H1 (cell line): ENCODE measurements around the gene LRRC2. TPM values are rescaled to one million over a fixed set of nuclear protein-coding genes. Genes with fewer than 3 reads are reported as not detected.

Experiments used
- CHD7 ChIP-seq: fragments of 300-600 bp; sonication (generic); IDR thresholded peaks from 2 replicates; pipeline ENCODE4 v1.7.1; 2012; ENCODE audit warnings: low read length, moderate library complexity, mild to moderate bottlenecking, inconsistent platforms; ENCODE audit not compliant: insufficient replicate concordance
- KDM1A ChIP-seq: fragments of 200-600, 300-600 bp; sonication (generic); IDR thresholded peaks from 2 replicates; pipeline ENCODE4 v1.7.1; 2016; ENCODE audit warnings: mild to moderate bottlenecking, low read length, borderline replicate concordance
- KDM5A ChIP-seq: fragments of 200-600 bp; IDR thresholded peaks from 2 replicates; pipeline ENCODE4 v1.7.1; 2012; ENCODE audit warnings: mild to moderate bottlenecking, low read length, inconsistent platforms, mixed read lengths
- MAFK ChIP-seq: IDR thresholded peaks from 2 replicates; pipeline ENCODE4 v1.6.1; 2012; ENCODE audit warnings: low read depth, mild to moderate bottlenecking, improper control_type of control experiment, low read length
- SIN3A ChIP-seq, 2 experiments: IDR thresholded peaks in 1 of 2; conservative IDR thresholded peaks in 1 of 2; 2 replicates each; pipeline ENCODE4 v1.6.1; 2011 to 2012; ENCODE audit warnings: low read length in 2 of 2, improper control_type of control experiment in 1 of 2, low read depth in 1 of 2, mild to moderate bottlenecking in 1 of 2
- SIRT6 ChIP-seq: IDR thresholded peaks from one replicate; pipeline ENCODE4 v1.7.1; 2012; ENCODE audit warnings: low read length, inconsistent platforms
- TBP ChIP-seq: IDR thresholded peaks from 2 replicates; pipeline ENCODE4 v1.6.1; 2011; ENCODE audit warnings: low read depth, low read length, improper control_type of control experiment
- polyA plus RNA-seq, 7 experiments: library from polyadenylated mRNA; depleted of rRNA in 3 of 7; stranded (reverse) in 5 of 7; unstranded in 2 of 7; fragments of >200 nt in 5 of 7; fragments of 200-250 nt in 2 of 7; gene quantifications; 1 replicate in 5 of 7; 2 replicates in 1 of 7; 4 replicates in 1 of 7; pipeline versions ENCODE4 v1.2.1 to v1.2.3, GENCODE V29; 2011 to 2013; ENCODE audit warnings: missing spikeins in 2 of 7, mixed read lengths in 2 of 7
- total RNA-seq: library from RNA; stranded (reverse); fragmentation: NEBNext Ultra II Directional; extraction: Animal tissue kit (Norgen Biotek cat#: 25700); gene quantifications from 2 replicates; pipeline ENCODE4 v1.2.1, GENCODE V29; 2021

The LRRC2 gene
- total and polyA plus RNA-seq, 2 of the 8 experiments (the other 6 are each of a cell fraction or from before 2014, with no cell fraction given), result 1.4 to 6.4 TPM

GRCh38 chr3:46604127-46604526, 38.0 kb upstream of the LRRC2 start (continued):
- no peak for TF ChIP-seq CHD7
- no peak for TF ChIP-seq TBP
- TF ChIP-seq KDM5A, result no peak
- no peak for TF ChIP-seq SIRT6
- no peak for TF ChIP-seq KDM1A
- TF ChIP-seq MAFK, result no peak
- no peak for TF ChIP-seq SIN3A (conservative IDR thresholded peaks at IDR 0.05 in 1 of 2, IDR thresholded peaks at IDR 0.05 in 1 of 2; ENCODE audit: low read depth in 1 of 2, low read length in 2 of 2)
